Osteoblast (primary cell): ENCODE measurements around the gene STRA6. TPM values are rescaled to one million over a fixed set of nuclear protein-coding genes. Genes with fewer than 3 reads are reported as not detected.

ENCODE experiments used
- DNase-seq: peaks from one replicate; pipeline ENCODE4 v3.0.0; 2011; ENCODE audit warnings: low spot score, mixed read lengths; ENCODE audit not compliant: insufficient read length; ENCODE audit errors: missing footprints
- H2AFZ ChIP-seq: 2 replicates; pipeline ENCODE4 v1.6.0; 2011; ENCODE audit warnings: mild to moderate bottlenecking, low read length
- H3K27ac ChIP-seq: 2 replicates; pipeline ENCODE4 v1.5.1; 2011; ENCODE audit warnings: mild to moderate bottlenecking, low read depth, low read length, moderate library complexity
- H3K27me3 ChIP-seq: 2 replicates; pipeline ENCODE4 v1.6.0; 2012; ENCODE audit warnings: mild to moderate bottlenecking, control low read depth, inconsistent platforms, low read length, moderate library complexity; ENCODE audit not compliant: insufficient read depth
- H3K36me3 ChIP-seq: 2 replicates; pipeline ENCODE4 v1.5.1; 2011; ENCODE audit warnings: mild to moderate bottlenecking, low read length, control low read depth, moderate library complexity; ENCODE audit not compliant: insufficient read depth
- H3K4me1 ChIP-seq: 2 replicates; pipeline ENCODE4 v1.5.1; 2011; ENCODE audit warnings: mild to moderate bottlenecking, low read length, control low read depth, moderate library complexity; ENCODE audit not compliant: insufficient read depth
- H3K4me2 ChIP-seq: 2 replicates; pipeline ENCODE4 v1.6.0; 2011; ENCODE audit warnings: mild to moderate bottlenecking, low read length; ENCODE audit not compliant: insufficient read depth
- H3K4me3 ChIP-seq: fragments of 200-600 bp; sonication (generic); 3 replicates; pipeline ENCODE4 v1.5.1; 2012; ENCODE audit warnings: mild to moderate bottlenecking, low read length, inconsistent platforms; ENCODE audit not compliant: insufficient read depth
- H3K79me2 ChIP-seq: 2 replicates; pipeline ENCODE4 v1.6.0; 2012; ENCODE audit warnings: mild to moderate bottlenecking, low read length, control low read depth, inconsistent platforms; ENCODE audit not compliant: insufficient read depth
- H3K9me3 ChIP-seq: 2 replicates; pipeline ENCODE4 v1.5.1; 2011; ENCODE audit warnings: low read depth, low read length, control low read depth
- H4K20me1 ChIP-seq: 2 replicates; pipeline ENCODE4 v1.6.0; 2012; ENCODE audit warnings: mild to moderate bottlenecking, low read length, control low read depth; ENCODE audit not compliant: insufficient read depth
- CTCF ChIP-seq: IDR thresholded peaks from 2 replicates; pipeline ENCODE4 v1.5.1; 2011; ENCODE audit warnings: mild to moderate bottlenecking, low read depth, low read length, moderate library complexity; ENCODE audit errors: extremely low read depth
- total RNA-seq: library from RNA; depleted of rRNA; stranded (reverse); fragments of >200 nt; gene quantifications from 2 replicates; pipeline ENCODE4 v1.2.3, GENCODE V29; 2012

The STRA6 gene
- total RNA-seq, 1 donor: 0.36 TPM

- Histone ChIP-seq H3K27me3 (peaks cover 7% of the 10 kb centered on the region), H3K9me3 (no peaks in the 10 kb centered on the region), H4K20me1 (no peaks in the 10 kb centered on the region), H3K27ac (no peak overlapping the region), H3K36me3 (no peaks in the 10 kb centered on the region), H3K4me3 (no peak overlapping the region), H3K79me2 (no peaks in the 10 kb centered on the region), H2AFZ (no peak overlapping the region), H3K4me2 (no peak overlapping the region), H3K4me1 (peaks cover 4% of the 10 kb centered on the region)
- DNase-seq: peak; percentile 69
- TF ChIP-seq CTCF: no peak
Observed at GRCh38 chr15:74226761-74227540, 24.4 kb upstream of the STRA6 start.

- Histone ChIP-seq H3K4me2 (no peak overlapping the region), H3K27ac (no peak overlapping the region), H3K36me3 (no peaks in the 10 kb centered on the region), H3K4me3 (no peak overlapping the region), H4K20me1 (no peaks in the 10 kb centered on the region), H3K79me2 (no peaks in the 10 kb centered on the region), H3K9me3 (no peaks in the 10 kb centered on the region), H3K27me3 (peaks cover 13% of the 10 kb centered on the region), H2AFZ (no peak overlapping the region), H3K4me1 (peaks cover 4% of the 10 kb centered on the region)
- DNase-seq: peak; percentile 69
- no peak for TF ChIP-seq CTCF
Observed at GRCh38 chr15:74225928-74226327, 23.3 kb upstream of the STRA6 start.

- no peak overlapping the region for H3K4me2 ChIP-seq
- peaks cover 13% of the 10 kb centered on the region for H3K27me3 ChIP-seq
- TF ChIP-seq CTCF: no peak
- H2AFZ ChIP-seq: no peak overlapping the region
- peak; percentile 66 for DNase-seq
- no peaks in the 10 kb centered on the region for H3K4me1 ChIP-seq
- no peaks in the 10 kb centered on the region for H3K9me3 ChIP-seq
- no peaks in the 10 kb centered on the region for H4K20me1 ChIP-seq
- H3K4me3 ChIP-seq: no peak overlapping the region
- H3K36me3 ChIP-seq: no peaks in the 10 kb centered on the region
- no peak overlapping the region for H3K27ac ChIP-seq
- no peaks in the 10 kb centered on the region for H3K79me2 ChIP-seq
Observed at GRCh38 chr15:74222240-74223119, 19.9 kb upstream of the STRA6 start.
